ENCODE data around the gene CALY. TPM values are rescaled to one million over a fixed set of nuclear protein-coding genes. Genes with fewer than 3 reads are reported as not detected.
"Not testable (repeated sequence)": the region's sequence is repeated elsewhere in the genome, so short reads cannot be mapped to it uniquely, and the experiment has no call there.

The CALY gene
- total and polyA plus RNA-seq, 12 donors, result 0.55 to 30.7 (median 12.4) TPM; not detected in 4

GRCh38 chr10:133370030-133370786, 33.5 kb upstream of the CALY start:
- Histone ChIP-seq H3K27me3 (no peaks in the 10 kb centered on the region), H3K36me3 (replicated peaks in 1 of 2) (peaks cover 0 to 47% of the 10 kb centered on the region in 2 donors), H3K9me3 (replicated peaks in 1 of 3) (no peaks in the 10 kb centered on the region), H3K4me3 (no peak overlapping the region), H3K27ac (no peak overlapping the region), H3K4me1 (replicated peaks in 1 of 2) (peaks cover 9 to 12% of the 10 kb centered on the region in 2 donors)
- 87 to 94% (median 91%) methylated on average over 19 to 24 of the region's 24 CpGs for WGBS, 4 donors
- intact Hi-C loops (cut with DNase I), result no loop called here
- no peak for DNase-seq
- TF ChIP-seq POLR2A (IDR thresholded peaks at IDR 0.05) (no peak), CTCF (IDR thresholded peaks at IDR 0.05) (no peak)

GRCh38 chr10:133368153-133368552, 31.5 kb upstream of the CALY start:
- Histone ChIP-seq H3K4me1 (replicated peaks in 1 of 2) (peaks cover 0 to 5% of the 10 kb centered on the region in 2 donors), H3K36me3 (replicated peaks in 1 of 2) (peaks cover 0 to 63% of the 10 kb centered on the region in 2 donors), H3K9me3 (replicated peaks in 1 of 3) (no peaks in the 10 kb centered on the region), H3K4me3 (no peak overlapping the region), H3K27me3 (no peaks in the 10 kb centered on the region), H3K27ac (no peak overlapping the region)
- no peak for DNase-seq
- intact Hi-C loops (cut with DNase I), result no loop called here
- WGBS, 4 donors, result 92 to 100% (median 94%) methylated on average over 1 to 7 of the region's 7 CpGs
- TF ChIP-seq CTCF (IDR thresholded peaks at IDR 0.05), result no peak
- no peak for TF ChIP-seq POLR2A (IDR thresholded peaks at IDR 0.05)

- DNase-seq; H3K4me1 ChIP-seq (replicated peaks in 1 of 2); H3K9me3 ChIP-seq (replicated peaks in 1 of 3); H3K27ac ChIP-seq; H3K4me3 ChIP-seq; H3K27me3 ChIP-seq; intact Hi-C loops (cut with DNase I): not testable (repeated sequence)
- peaks cover 0 to 70% of the 10 kb centered on the region in 2 donors for H3K36me3 ChIP-seq (replicated peaks in 1 of 2)
- 74 to 93% (median 88%) methylated on average over 1 to 3 of the region's 7 CpGs for WGBS, 4 donors
Measured at GRCh38 chr10:133367461-133367860, 30.8 kb upstream of the CALY start.

GRCh38 chr10:133366751-133367150, 30.1 kb upstream of the CALY start:
- no peak overlapping the region for H3K27ac ChIP-seq
- H3K27me3 ChIP-seq, result no peaks in the 10 kb centered on the region
- no peaks in the 10 kb centered on the region for H3K4me1 ChIP-seq (replicated peaks in 1 of 2)
- H3K4me3 ChIP-seq, result no peak overlapping the region
- H3K36me3 ChIP-seq (replicated peaks in 1 of 2), result peaks cover 0 to 74% of the 10 kb centered on the region in 2 donors
- no peak for DNase-seq
- TF ChIP-seq POLR2A (IDR thresholded peaks at IDR 0.05), result no peak
- TF ChIP-seq CTCF (IDR thresholded peaks at IDR 0.05), result no peak
- no peaks in the 10 kb centered on the region for H3K9me3 ChIP-seq (replicated peaks in 1 of 3)
- intact Hi-C loops (cut with DNase I), result no loop called here
- WGBS, 4 donors, result 87 to 100% (median 96%) methylated on average over 1 to 13 of the region's 13 CpGs

GRCh38 chr10:133366130-133366478, 29.4 kb upstream of the CALY start:
- Histone ChIP-seq H3K4me3 (no peak overlapping the region), H3K27me3 (no peaks in the 10 kb centered on the region), H3K9me3 (replicated peaks in 1 of 3) (no peaks in the 10 kb centered on the region), H3K4me1 (replicated peaks in 1 of 2) (no peaks in the 10 kb centered on the region), H3K36me3 (replicated peaks in 1 of 2) (peaks cover 0 to 74% of the 10 kb centered on the region in 2 donors), H3K27ac (no peak overlapping the region)
- no peak for DNase-seq
- intact Hi-C loops (cut with DNase I), result no loop called here
- TF ChIP-seq CTCF (IDR thresholded peaks at IDR 0.05), result no peak
- no peak for TF ChIP-seq POLR2A (IDR thresholded peaks at IDR 0.05)
- WGBS, 4 donors, result 85 to 100% (median 87%) methylated on average over 5 to 17 of the region's 17 CpGs
